Activated CD8-positive, alpha-beta T cell treated with anti-CD3 and anti-CD28 coated beads, Interleukin-2, amount 10 ng/mL, durations not matched to agents 7 days and 5 days (primary cell): ENCODE measurements around the gene TUSC1. TPM values are rescaled to one million over a fixed set of nuclear protein-coding genes. Genes with fewer than 3 reads are reported as not detected.
"Not testable (repeated sequence)": the region's sequence is repeated elsewhere in the genome, so short reads cannot be mapped to it uniquely, and the experiment has no call there.

Experiments used
- ATAC-seq: fragments of 150-1000 bp; cut with Tn5 transposase; one replicate; pipeline ENCODE4 v1.10.0; 2021; ENCODE audit warnings: moderate library complexity
- CTCF ChIA-PET: fragments of 350-600 bp; sonication (Branson Sonifier 250); formaldehyde crosslinking; loops from one replicate; lab custom pipeline; 2021; ENCODE audit warnings: antibody characterized with exemption; lab: Charles Lee
- POLR2A ChIA-PET: fragments of 350-600 bp; sonication (Branson Sonifier 250); formaldehyde crosslinking; loops from one replicate; lab custom pipeline; 2021; ENCODE audit warnings: antibody characterized with exemption; lab: Charles Lee
- DNase-seq: peaks from one replicate; pipeline ENCODE4 v3.0.0-alpha.2; 2020
- H3K27ac Mint-ChIP-seq: one replicate; pipeline ENCODE4 v1.8.0; 2021; ENCODE audit warnings: mild to moderate bottlenecking, mixed read lengths
- H3K27me3 Mint-ChIP-seq: one replicate; pipeline ENCODE4 v1.8.0; 2021; ENCODE audit warnings: low read depth, mixed read lengths
- H3K36me3 Mint-ChIP-seq: one replicate; pipeline ENCODE4 v1.8.0; 2021; ENCODE audit warnings: low read depth, mixed read lengths
- H3K4me1 Mint-ChIP-seq: one replicate; pipeline ENCODE4 v1.8.0; 2021; ENCODE audit warnings: low read depth, mixed read lengths
- H3K4me3 Mint-ChIP-seq: one replicate; pipeline ENCODE4 v1.8.0; 2021; ENCODE audit warnings: mild to moderate bottlenecking, mixed read lengths
- H3K9me3 Mint-ChIP-seq: one replicate; pipeline ENCODE4 v1.8.0; 2022; ENCODE audit warnings: mixed read lengths; ENCODE audit not compliant: insufficient read depth
- total RNA-seq, 2 experiments: library from RNA; stranded (reverse); gene quantifications; one replicate each; pipeline ENCODE4 v1.2.3, GENCODE V29; 2021

Gene TUSC1
- under 1 TPM; 0.10 to 0.21 TPM for total RNA-seq

DNA sequence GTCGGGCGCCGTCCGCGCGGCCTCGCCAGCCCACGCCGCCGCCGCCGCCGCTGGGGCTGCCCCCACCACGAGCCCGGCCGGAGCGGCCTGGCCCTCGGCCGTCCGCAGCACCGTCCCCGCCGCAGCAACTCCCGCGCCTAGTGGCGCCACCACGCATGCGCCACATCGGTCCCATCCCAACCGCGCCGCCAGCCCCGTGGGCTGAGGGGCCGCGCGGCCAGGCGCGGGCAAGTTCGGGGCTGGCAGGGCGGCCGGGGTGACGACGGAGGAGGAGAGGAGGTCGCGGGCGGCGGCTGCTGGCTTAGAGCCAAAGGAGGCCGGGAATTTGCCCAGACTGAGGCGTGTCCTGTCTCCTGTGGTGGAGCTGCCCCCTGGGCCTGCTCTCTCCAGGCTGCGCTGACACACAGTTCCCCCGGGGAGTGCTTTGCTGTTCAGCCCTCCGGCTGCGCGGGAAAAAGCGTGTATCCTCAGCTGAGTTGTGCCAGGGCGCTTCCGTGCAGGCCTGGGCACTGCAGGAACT lies at the start of gene TUSC1:
Gene TUSC1, minus strand, starts transcription at position 298 of the 520 bp plus-strand sequence. Its CDS starts 132 bp downstream, at position 166.
- no peak within 1 kb of the TSS for H3K27ac Mint-ChIP-seq
- no peaks in the 10 kb centered on the region for H3K4me1 Mint-ChIP-seq
- peaks cover 8% of the 10 kb centered on the region for H3K27me3 Mint-ChIP-seq
- DNase-seq (peak; percentile 20), ATAC-seq (peak; percentile 70)
- no peak within 1 kb of the TSS for H3K4me3 Mint-ChIP-seq
- no peaks in the 10 kb centered on the region for H3K36me3 Mint-ChIP-seq
- POLR2A ChIA-PET = no interaction called here
- CTCF ChIA-PET = no interaction called here
- H3K9me3 Mint-ChIP-seq = peaks cover 5% of the 10 kb centered on the region

DNA sequence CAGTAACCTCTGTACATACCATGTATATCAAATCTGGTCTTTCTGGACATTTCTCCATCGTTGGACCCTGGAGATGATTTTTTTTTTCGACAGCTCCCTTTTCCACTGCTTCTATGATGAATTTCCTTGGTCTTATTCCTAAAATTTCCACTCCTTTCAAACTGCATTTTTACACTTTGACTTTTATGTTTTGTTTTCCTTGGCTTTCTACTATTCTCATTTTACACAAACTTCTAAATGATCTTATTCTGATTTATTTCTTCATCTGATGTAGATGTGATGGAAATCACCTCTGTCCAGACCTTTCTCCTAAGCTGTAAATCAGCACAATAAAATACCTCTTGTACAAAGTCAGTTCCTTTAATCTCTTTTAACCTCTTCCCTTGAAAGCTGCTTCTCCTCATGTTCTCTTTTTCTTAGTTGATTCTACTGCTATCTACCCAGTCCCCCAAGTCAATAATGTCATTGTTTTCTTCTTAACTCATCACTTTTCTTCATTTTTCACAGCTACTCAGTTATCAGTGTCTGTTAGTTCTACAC lies 48.7 kb upstream of the TUSC1 start:
- Mint-ChIP-seq H3K36me3 (no peaks in the 10 kb centered on the region), H3K27ac (no peak overlapping the region), H3K27me3 (no peaks in the 10 kb centered on the region), H3K4me3 (no peak overlapping the region), H3K4me1 (no peaks in the 10 kb centered on the region), H3K9me3 (peaks cover 7% of the 10 kb centered on the region)
- ChIA-PET POLR2A (no interaction called here), CTCF (no interaction called here)
- DNase-seq = no peak
- no peak for ATAC-seq

DNA sequence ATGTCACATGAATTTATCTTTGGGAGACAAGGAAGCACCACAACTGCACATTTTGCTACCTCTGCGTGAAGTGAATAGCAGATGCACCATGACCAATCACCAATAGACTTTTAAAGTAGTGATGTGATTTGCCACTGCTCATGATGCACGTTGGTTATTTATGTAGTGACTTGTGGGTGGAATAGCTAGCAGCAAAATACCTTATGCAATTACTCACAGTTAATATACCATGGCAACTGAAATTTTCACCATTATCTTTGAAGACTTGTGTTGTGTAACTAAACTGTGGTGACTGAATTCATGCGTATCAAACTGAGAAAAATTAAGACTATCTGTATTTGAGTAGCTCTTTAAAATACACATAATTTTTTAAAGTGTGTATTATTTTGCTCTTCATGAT lies 46.2 kb upstream of the TUSC1 start:
- H3K27me3 Mint-ChIP-seq = no peaks in the 10 kb centered on the region
- ATAC-seq = no peak

DNA sequence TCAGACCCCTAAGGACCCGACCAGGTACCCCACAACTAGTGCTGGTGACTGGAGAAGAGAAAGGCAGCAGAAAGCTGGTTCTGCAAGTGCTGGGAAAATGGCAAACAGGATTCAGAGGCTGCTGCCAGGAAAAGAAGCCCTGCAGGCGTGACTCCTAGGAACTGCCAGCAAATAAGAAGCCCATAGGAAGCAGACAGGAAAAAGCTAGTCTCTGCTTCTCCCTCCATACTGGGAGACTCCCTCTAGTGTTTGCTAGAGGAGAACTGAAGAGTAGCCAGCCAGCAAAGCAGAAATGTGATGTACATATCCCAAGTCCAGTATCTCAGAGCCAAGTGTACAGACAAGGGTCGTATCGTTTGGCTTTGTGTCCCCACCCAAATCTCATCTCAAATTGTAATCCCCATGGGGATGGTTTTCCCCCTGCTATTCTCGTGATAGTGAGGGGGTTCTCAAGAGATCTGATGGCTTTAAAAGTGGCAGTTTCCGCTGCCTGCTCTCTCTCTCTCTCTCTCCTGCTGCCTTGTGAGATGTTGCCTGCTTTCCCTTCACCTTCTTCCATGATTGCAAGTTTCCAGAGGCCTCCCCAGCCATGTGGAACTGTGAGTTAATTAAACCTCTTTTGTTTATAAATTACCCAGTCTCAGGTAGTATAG lies 38.1 kb upstream of the TUSC1 start:
- DNase-seq (no peak), ATAC-seq (no peak)
- Mint-ChIP-seq H3K4me3 (no peak overlapping the region), H3K36me3 (no peaks in the 10 kb centered on the region), H3K9me3 (no peaks in the 10 kb centered on the region), H3K4me1 (no peaks in the 10 kb centered on the region), H3K27ac (no peak overlapping the region), H3K27me3 (no peaks in the 10 kb centered on the region)
- POLR2A ChIA-PET = no interaction called here
- CTCF ChIA-PET = no interaction called here

More for the DNA sequence above, 46.2 kb upstream of the TUSC1 start:
- ChIA-PET POLR2A (no interaction called here), CTCF (no interaction called here)
- no peak overlapping the region for H3K27ac Mint-ChIP-seq
- no peak overlapping the region for H3K4me3 Mint-ChIP-seq
- DNase-seq = no peak
- H3K4me1 Mint-ChIP-seq = no peaks in the 10 kb centered on the region
- H3K36me3 Mint-ChIP-seq = no peaks in the 10 kb centered on the region
- H3K9me3 Mint-ChIP-seq = peaks cover 4% of the 10 kb centered on the region

GRCh38 chr9:25709941-25710340 lies 31.7 kb upstream of the TUSC1 start:
- POLR2A ChIA-PET = no interaction called here
- Mint-ChIP-seq H3K27ac (no peak overlapping the region), H3K4me3 (no peak overlapping the region)

DNA sequence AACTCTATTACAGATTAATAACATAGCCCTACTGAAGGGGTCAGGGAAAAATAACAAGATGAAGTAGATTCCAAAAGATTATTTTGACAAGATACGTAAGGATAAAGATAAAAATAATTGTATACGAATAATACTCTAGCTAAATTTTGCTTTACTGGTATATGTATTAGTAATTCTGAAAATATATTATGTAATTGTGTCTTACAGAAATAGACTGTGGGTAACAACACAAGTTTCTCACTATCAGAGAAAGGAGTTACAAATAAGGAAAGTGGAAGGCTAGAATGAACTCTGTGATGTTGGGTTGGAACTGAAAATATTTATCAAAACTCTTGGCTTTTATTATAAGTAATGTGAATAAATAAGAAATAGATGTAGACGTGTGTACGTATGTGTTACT lies 26.6 kb upstream of the TUSC1 start:
- CTCF ChIA-PET = no interaction called here
- Mint-ChIP-seq H3K4me1 (no peaks in the 10 kb centered on the region), H3K36me3 (no peaks in the 10 kb centered on the region), H3K4me3 (no peak overlapping the region), H3K27ac (no peak overlapping the region), H3K27me3 (no peaks in the 10 kb centered on the region), H3K9me3 (no peaks in the 10 kb centered on the region)
- ATAC-seq (no peak), DNase-seq (no peak)
- POLR2A ChIA-PET = no interaction called here

More at GRCh38 chr9:25709941-25710340, 31.7 kb upstream of the TUSC1 start:
- Mint-ChIP-seq H3K9me3 (no peaks in the 10 kb centered on the region), H3K36me3 (no peaks in the 10 kb centered on the region), H3K4me1 (no peaks in the 10 kb centered on the region), H3K27me3 (no peaks in the 10 kb centered on the region)
- ATAC-seq (no peak), DNase-seq (no peak)
- CTCF ChIA-PET = no interaction called here

GRCh38 chr9:25703701-25704357 lies 25.6 kb upstream of the TUSC1 start:
- Mint-ChIP-seq H3K4me1 (no peaks in the 10 kb centered on the region), H3K27me3 (no peaks in the 10 kb centered on the region), H3K4me3 (no peak overlapping the region), H3K27ac (no peak overlapping the region), H3K36me3 (no peaks in the 10 kb centered on the region), H3K9me3 (no peaks in the 10 kb centered on the region)
- ChIA-PET CTCF (no interaction called here), POLR2A (no interaction called here)
- no peak for ATAC-seq
- DNase-seq = no peak

GRCh38 chr9:25702536-25702935 lies 24.3 kb upstream of the TUSC1 start:
- H3K36me3 Mint-ChIP-seq = no peaks in the 10 kb centered on the region
- H3K4me1 Mint-ChIP-seq = no peaks in the 10 kb centered on the region
- H3K27me3 Mint-ChIP-seq = no peaks in the 10 kb centered on the region
- POLR2A ChIA-PET = no interaction called here
- CTCF ChIA-PET = no interaction called here
- H3K27ac Mint-ChIP-seq = no peak overlapping the region
- no peak for ATAC-seq
- no peak for DNase-seq
- H3K9me3 Mint-ChIP-seq = no peaks in the 10 kb centered on the region
- no peak overlapping the region for H3K4me3 Mint-ChIP-seq

- POLR2A ChIA-PET, CTCF ChIA-PET, ATAC-seq: not testable (repeated sequence)
These were observed 22.7 kb upstream of the TUSC1 start for GRCh38 chr9:25700899-25701298.

DNA sequence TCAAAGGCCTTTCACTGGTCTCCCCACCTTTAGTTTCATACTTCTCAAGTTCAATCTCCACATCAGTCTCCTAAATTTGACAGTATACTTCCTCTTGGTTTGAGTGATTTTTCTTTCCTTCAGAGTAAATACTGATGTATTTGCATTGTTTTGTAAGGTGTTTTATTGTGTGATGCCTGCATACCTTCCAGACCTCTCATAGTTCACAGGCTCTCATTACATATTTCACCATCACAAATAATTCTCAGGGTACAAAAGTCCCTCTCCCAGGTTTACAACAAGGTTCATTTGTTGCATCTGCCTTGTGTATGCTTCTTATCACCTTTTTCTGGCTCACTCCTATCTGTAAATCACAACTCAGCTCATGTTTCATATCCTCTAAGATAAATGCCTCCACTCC lies 22.2 kb upstream of the TUSC1 start:
- POLR2A ChIA-PET = no interaction called here
- H3K36me3 Mint-ChIP-seq = no peaks in the 10 kb centered on the region
- CTCF ChIA-PET = no interaction called here
- no peaks in the 10 kb centered on the region for H3K4me1 Mint-ChIP-seq
- H3K27me3 Mint-ChIP-seq = no peaks in the 10 kb centered on the region
- H3K27ac Mint-ChIP-seq = no peak overlapping the region
- no peak overlapping the region for H3K4me3 Mint-ChIP-seq
- DNase-seq (no peak), ATAC-seq (no peak)
- H3K9me3 Mint-ChIP-seq = no peaks in the 10 kb centered on the region

More at GRCh38 chr9:25700899-25701298, 22.7 kb upstream of the TUSC1 start:
- H3K27me3 Mint-ChIP-seq, H3K27ac Mint-ChIP-seq, DNase-seq, H3K4me1 Mint-ChIP-seq, H3K4me3 Mint-ChIP-seq, H3K9me3 Mint-ChIP-seq, H3K36me3 Mint-ChIP-seq: not testable (repeated sequence)

DNA sequence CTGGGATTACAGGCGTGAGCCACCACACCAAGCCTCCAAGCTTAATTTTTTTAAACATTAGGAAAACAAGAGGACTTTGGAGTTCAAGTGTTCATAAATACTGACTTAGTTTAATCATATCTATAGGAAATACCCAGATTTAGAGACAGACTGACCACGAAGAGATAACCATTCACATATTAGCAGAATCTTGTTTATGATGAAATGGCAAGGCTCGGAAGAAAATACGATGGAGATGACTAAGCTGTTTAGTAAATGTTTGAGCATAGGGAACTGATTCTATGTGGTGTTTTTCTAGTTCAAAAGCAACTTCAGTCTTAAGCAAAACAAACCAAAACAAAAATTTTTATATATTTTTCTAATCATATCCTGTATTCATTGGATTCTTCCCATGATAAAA lies 13.5 kb upstream of the TUSC1 start:
- Mint-ChIP-seq H3K4me1 (no peaks in the 10 kb centered on the region), H3K27me3 (no peaks in the 10 kb centered on the region), H3K36me3 (no peaks in the 10 kb centered on the region), H3K27ac (no peak overlapping the region), H3K9me3 (no peaks in the 10 kb centered on the region), H3K4me3 (no peak overlapping the region)
- CTCF ChIA-PET = no interaction called here
- DNase-seq (no peak), ATAC-seq (no peak)
- POLR2A ChIA-PET = no interaction called here

DNA sequence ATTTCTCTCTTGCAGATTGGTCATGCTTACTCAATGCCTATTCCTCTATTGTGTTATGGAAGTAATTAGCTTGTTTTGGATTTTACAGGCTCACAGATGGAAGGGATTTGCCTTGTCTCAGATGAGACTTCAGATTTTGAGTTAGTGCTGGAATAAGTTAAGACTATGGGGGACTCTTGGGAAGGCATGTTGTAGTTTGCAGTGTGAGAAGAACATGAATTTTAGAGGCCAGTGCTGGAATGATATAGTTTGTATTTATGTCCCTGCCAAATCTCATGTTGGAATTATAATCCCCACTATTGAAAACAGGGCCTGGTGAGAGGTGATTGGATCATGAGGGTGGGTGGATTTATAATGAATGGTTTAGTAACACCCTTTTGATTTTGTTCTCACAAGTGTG lies 6.1 kb upstream of the TUSC1 start:
- DNase-seq (no peak), ATAC-seq (no peak)
- Mint-ChIP-seq H3K4me3 (no peak overlapping the region), H3K27ac (no peak overlapping the region), H3K9me3 (peaks cover 5% of the 10 kb centered on the region), H3K36me3 (no peaks in the 10 kb centered on the region), H3K4me1 (no peaks in the 10 kb centered on the region), H3K27me3 (no peaks in the 10 kb centered on the region)
- ChIA-PET POLR2A (no interaction called here), CTCF (no interaction called here)
